Body of pancreas (tissue), 4 donors: ENCODE data around the gene ZNF236.
"Not testable (repeated sequence)": the region's sequence is repeated elsewhere in the genome, so short reads cannot be mapped to it uniquely, and the experiment has no call there.

Experiments
- CTCF ChIP-seq, 7 experiments: fragments of 450-650 bp in 4 of 7; fragments of 200-600 bp in 3 of 7; sonication (generic) in 3 of 7; IDR thresholded peaks; one replicate each; pipeline ENCODE4 v1.5.1; 2016 to 2019; ENCODE audit warnings: antibody characterized with exemption in 7 of 7
- POLR2A ChIP-seq, 3 donors: fragments of 450-650 bp; IDR thresholded peaks; one replicate each; pipeline ENCODE4 v1.6.1; 2016; ENCODE audit warnings: antibody characterized with exemption in 3 of 3, mild to moderate bottlenecking in 2 of 3

- not testable (repeated sequence) for TF ChIP-seq CTCF, POLR2A (IDR thresholded peaks at IDR 0.05)
Measured at GRCh38 chr18:76777036-76777435, 45.3 kb upstream of the ZNF236 start.
